SW480 (cell line): ENCODE data around the gene DHRS4L2.
A peak's percentile ranks its signal among the peaks of the same experiment; 100 is the strongest.
"Not testable (repeated sequence)": the region's sequence is repeated elsewhere in the genome, so short reads cannot be mapped to it uniquely, and the experiment has no call there.

Experiments used
- DNase-seq: peaks from one replicate; pipeline ENCODE4 v3.0.0-alpha.2; 2016; ENCODE audit warnings: low spot score

The DHRS4L2 gene

DNA sequence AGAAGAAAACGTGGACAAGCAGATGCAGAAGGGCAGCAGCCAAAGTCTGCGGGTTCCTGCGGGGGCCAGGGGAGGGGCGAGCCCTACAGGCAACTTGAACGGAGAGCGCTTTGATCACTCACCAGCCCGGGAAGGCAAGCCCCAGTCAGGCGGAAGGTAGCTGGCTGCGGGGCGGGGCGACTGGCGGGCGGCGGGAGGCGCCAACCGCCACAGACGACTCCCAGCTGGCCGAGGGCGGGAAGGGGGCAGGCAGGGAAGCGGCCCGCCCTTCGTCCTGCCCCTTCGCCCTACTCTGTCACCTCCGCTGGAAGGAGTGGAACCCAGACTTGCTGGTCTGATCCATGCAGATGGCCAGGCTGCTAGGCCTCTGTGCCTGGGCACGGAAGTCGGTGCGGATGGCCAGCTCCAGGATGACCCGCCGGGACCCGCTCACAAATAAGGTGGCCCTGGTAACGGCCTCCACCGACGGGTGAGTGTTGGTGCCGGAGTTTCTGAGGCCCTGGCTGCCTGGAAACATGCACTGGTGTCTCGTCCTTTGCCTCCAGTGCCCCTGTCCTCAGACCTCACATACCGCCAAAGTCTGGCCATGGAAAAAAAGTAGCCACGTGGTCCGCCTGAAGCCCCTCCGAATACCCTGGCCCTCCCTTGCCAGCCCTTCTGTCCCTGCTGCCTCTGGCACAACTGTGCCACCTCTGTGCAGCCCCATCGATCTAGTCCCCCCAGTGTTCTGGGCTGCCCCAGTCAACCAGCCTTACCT is at the start of gene DHRS4L2:
TSS of gene DHRS4L2 (plus strand) at position 323 of the 757 bp plus-strand sequence. CDS start at position 342, 19 bp downstream.
- DNase-seq, result peak; percentile 75

DNA sequence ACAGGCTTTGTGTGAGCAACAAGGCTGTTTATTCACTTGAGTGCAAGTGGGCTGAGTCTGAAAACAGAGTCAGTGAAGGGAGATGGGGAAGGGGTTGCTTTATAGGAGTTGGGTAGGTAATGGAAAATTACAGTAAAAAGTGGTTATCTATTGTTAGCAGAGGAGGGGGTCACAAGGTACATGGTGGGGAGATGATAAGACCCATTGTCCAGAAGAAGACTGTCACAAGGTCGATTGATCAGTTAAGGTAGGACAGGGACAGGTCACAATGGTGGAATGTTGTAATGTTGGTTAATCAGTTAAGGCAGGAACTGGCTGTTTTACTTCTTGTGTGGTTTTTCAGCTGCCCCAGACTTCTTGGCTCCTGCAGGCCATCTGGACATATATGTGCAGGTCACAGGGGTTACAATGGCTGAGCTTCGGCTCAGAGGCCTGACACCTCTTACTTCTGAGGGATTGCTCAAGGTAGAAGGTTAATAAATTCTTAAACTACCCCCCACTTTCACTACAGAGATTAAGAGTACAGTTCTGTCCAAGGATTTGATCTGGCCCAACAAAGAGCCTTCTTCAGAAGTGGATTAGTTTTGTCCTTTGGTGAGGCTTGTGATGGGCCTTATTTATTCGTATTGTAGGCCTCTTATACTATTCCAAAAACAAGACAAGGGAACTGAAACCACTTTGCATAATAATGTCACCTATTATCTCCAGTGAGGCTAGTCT is 49.0 kb upstream of the DHRS4L2 start:
- DNase-seq, result no peak

DNA sequence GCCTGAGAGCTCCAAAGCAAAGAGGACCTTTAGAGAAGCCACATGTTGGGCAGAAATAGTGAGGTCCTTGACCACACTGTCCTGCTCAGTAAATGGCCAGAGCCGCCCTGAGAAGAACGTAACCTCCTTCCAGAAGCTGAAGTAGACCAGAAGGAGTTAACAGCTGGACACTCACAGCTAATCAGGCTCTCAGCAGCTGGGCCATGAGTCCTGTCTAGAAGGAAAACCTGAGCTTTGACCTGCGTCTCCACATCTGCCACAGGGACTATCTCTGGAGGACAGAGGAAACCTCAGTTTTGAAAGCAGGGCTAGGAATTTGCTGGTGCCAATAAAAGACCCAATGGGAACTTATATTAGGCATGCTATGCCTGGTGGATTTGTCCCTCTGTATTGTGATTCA is 47.5 kb upstream of the DHRS4L2 start:
- DNase-seq, result no peak

DNA sequence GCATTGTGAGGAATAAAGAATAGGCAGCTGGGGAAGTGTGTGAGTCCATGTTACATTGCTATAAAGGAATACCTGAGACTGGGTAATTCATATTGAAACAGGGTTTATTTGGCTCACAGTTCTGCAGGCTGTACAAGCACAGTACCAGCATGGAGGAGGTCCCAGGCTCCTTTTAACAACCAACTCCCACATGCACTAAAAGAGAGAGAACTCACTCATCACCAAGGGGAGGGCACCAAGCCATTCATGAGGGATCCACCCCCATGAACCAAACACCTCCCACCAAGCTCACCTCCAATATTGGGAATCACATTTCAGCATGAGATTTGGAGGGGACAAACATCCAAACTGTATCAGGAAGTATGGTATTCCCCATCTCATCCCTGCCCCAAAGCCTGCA is 47.1 kb upstream of the DHRS4L2 start:
- DNase-seq, result no peak

DNA sequence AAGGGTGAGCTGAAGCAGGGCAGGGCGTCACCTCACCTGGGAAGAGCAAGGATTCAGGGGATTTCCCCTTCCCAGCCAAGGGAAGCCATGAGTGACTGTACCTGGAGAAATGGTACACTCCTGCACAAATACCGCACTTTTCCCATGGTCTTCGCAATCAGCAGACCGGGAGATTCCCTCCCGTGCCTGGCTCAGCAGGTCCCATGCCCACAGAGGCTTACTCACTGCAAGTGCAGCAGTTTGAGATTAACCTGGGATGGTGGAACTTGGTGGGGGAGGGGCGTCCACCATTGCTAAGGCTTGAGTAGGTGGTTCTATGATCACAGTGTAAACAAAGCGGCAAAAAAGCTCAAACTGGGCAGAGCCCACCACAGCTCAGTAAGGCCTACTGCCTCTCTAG is 46.1 kb upstream of the DHRS4L2 start:
- DNase-seq, result no peak

DNA sequence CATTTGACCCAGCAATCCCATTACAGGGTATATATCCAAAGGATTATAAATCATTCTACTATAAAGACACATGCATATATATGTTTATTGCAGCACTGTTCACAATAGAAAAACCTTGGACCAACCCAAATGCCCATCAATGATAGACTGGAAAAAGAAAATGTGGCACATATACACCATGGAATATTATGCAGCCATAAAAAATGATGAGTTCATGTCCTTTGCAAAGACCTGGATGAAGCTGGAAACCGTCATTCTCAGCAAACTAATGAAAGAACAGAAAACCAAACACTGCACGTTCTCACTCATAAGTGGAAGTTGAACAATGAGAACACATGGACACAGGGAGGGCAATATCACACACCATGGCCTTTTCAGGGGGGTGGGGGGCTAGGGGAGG is 39.7 kb upstream of the DHRS4L2 start:
- not testable (repeated sequence) for DNase-seq

DNA sequence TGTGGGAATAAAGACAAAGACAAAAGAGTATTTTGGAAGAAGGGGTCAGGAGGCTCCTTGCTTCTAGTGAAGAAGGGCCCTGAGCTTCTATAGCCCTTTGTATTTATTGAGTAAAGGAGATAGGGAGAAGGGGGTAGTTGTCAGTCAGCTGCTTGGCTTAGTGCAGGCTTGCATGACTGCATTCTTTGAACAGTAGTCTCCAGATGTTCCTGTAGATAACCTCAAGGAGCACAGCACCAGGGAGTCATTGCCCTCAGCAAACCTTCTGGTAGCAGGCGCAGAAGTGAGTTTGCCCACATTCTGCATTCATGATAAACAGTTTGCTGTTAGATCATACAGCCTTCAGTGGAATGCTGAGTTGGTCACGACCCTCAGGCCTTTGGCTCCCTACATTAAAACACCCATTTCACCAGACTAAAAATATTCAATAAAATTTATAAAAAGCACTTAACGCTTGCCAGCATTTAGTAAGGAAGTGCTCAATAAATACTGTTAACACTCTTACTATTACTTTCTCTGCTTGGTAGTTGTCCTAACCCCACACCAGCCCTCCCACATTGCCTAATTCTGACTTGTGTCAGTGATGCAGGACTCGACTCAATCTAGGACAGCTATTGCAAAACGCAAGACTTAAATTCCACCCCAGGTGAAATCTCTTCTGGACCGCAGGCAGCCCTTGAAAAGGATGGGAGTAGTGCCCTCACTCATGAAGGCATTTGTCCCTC is 38.2 kb upstream of the DHRS4L2 start:
- DNase-seq, result no peak

DNA sequence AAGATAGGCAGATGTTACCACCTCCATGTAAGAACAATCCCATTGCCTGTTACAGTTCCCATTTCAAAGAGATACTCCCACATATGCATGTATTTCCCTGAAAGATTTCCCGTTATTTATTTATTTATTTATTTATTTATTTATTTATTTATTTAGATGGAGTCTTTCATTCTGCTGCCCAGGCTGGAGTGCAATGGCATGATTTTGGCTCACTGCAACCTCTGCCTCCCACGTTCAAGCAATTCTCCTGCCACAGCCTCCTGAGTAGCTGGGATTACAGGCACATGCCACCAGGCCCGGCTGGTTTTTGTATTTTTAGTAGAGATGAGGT is 37.6 kb upstream of the DHRS4L2 start:
- not testable (repeated sequence) for DNase-seq

DNA sequence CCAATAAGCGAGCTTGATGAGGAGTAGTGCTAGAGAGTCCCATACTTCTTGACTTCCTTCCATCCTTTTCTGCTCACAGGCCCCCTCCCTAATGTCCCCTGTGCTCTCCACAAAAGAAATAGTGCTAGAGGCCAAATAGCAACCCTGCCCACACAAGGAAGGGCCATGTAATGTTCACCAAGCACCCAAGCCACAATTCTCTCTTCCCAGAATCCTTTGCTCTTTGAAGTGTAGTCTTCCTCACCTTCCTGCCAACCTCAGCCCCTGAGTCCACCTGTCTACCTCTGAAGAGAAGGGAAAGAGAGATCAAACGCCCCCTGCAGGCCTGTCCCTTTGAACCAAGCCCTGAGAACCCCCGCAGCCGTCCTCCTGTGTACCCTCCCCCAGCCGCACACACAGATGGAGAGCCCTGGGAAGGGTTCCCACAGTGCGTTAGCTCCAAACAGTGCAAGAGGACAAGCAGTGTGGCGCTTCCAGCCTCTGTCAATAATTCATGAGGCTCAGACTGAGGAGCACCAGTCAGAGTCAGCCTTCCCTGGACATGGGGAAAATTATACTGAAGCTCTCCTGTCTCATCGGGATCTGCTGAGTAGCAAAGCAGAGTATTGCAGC is 37.0 kb upstream of the DHRS4L2 start:
- DNase-seq, result no peak

DNA sequence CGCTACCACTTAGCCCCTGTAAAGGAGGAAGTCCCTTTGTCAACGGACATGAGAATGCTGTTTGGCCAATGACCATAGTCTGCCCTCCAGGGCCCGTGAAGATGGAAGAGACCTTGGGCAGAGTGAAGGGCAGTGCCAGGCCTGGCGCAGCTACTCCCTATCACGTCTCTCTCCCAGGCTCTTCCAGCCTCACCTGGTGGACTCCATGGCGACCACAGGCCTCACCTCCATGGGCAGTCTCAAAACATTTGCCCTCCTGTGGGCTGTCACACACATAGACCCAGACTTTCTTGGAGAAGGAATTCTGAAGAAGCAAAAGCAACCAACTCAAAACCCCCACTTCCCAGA is 35.6 kb upstream of the DHRS4L2 start:
- not testable (repeated sequence) for DNase-seq

DNA sequence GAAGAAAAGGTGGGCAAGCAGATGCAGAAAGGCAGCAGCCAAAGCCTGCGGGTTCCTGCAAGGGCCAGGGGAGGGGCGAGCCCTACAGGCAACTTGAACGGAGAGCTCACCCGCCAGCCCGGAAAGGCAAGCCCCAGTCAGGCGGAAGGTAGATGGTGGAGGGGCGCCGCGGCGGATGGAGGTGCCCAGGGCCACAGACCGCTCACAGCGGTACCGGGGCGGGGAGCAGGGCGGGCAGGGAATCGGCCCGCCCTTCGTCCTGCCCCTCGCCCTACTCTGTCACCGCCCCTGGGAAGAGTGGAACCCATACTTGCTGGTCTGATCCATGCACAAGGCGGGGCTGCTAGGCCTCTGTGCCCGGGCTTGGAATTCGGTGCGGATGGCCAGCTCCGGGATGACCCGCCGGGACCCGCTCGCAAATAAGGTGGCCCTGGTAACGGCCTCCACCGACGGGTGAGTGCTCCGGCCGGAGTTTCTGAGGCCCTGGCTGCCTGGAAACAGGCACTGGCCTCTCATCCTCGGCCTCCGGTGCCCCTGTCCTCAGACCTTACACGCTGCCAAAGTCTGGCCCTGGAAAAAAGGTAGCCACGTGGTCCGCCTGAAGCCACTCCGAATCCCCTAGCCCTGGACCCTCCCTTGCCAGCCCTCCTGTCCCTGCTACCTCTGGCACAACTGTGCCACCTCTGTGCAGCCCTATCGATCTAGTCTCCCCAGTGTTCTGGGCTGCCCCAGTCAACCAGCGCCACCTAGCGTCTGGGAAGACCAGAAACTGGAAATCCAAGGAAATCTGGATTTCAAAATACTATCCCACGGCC is 35.1 kb upstream of the DHRS4L2 start, which contains the start of gene DHRS4:
TSS of gene DHRS4 (plus strand) at position 307 of the 815 bp plus-strand sequence. CDS start at position 326, 19 bp downstream.
- peak; percentile 84 for DNase-seq

DNA sequence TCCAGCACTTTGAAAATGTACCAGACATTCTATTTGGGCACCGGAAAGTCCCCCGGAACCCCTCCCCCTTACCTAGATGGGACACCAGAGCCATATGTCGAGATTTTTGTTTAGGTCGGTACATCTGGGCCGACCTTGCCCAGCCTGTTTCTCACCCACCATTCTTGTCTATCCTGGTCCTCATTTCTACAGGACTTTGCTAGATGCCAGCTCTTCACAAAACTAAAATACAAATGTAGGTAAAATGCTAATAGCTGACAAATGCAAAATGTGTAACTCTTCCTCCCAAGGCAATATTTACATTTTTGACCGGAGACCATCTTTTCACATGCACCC is 34.5 kb upstream of the DHRS4L2 start:
- not testable (repeated sequence) for DNase-seq

DNA sequence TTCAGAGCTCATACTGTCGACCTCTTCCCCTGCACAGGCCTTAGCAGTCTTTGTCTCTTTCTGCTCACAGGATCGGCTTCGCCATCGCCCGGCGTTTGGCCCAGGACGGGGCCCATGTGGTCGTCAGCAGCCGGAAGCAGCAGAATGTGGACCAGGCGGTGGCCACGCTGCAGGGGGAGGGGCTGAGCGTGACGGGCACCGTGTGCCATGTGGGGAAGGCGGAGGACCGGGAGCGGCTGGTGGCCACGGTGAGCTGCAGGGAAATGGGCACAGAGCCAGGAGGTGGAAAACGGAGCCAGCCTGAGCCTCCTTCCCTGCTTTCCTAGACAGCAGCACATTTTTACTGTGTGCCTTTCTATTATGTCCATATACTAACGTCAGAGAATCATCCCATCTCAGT is 33.8 kb upstream of the DHRS4L2 start:
- not testable (repeated sequence) for DNase-seq

DNA sequence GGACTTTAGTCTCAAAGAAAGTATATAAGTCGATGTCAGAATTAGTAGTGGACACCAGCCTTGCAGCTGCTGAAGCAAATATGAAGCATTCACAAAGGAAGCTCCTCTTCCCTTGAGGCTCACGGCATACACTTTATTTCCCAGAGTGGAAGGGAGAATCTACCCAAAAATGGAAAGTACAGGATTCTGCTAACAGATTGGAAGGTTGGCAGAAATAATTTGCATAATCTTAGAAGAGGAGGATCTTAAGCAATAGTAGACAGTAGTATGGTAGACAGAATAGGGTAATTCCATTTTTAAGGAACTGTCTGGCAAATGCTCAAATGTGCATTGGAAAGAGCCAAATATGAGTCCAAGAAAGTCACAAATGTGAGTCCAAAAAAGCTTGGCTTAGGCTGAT is 32.9 kb upstream of the DHRS4L2 start:
- not testable (repeated sequence) for DNase-seq

DNA sequence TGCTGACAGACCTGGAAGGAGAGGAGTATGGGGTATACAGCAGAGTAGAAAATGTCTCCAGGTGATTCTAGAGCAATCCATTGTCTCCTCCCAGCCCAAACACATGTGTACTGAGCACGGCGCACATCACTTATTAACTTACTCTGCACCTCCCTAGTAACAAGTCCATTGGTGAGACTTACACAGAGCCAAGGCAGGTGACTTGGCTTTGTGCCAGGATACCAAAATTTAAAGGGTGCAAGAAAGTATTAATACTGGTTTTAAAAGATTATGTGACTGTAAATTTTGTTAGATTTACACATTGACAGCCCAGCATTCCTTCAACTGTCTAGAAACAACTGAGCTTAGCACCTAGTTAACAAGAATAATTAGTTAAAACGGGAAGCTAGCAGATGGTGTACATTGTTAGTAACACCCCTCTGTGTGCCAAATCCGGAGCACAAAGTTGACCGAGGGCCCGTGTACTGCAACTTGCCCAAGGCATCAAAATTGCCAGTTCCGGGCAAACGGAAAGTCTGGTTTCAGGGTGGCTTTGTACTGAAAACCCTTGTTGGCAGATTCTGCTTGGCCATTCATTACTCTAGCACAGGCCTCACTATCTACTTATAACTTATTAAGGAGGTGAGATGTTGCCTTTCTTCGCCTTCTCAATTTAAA is 30.7 kb upstream of the DHRS4L2 start:
- DNase-seq, result not testable (repeated sequence)

DNA sequence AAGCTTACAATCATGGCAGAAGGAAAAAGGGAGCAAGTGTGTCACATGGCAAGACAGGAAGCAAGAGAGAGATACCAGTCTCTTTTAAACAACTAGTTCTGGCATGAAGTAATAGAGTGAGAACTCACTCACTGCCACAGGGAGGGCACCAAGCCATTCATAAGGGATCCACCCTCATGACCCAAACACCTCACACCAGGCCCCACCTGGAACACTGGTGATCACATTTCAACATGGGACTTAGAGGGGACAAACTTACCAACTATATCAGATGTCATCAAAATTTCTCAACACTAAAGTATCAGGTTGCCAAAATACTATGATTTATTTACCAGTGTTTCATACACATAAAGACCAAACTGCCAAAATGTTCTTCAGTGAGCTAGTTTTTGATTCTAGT is 27.8 kb upstream of the DHRS4L2 start:
- DNase-seq, result not testable (repeated sequence)

DNA sequence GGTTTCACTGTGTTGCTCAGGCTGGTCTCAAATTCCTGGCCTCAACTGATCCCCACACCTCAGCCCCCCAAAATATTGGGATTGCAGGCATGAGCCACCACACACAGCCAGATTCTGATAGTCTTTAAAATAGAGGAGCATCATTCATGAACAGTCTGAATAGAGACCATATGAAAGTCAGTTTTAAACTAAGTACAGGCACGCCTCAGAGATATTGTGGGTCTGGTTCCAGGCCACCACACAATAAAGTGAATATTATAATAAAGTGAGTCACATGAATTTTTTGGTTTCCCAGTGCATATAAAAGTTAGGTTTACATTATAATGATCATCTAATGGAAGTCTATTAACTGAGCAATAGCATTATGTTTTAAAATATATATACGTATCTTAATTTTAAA is 27.0 kb upstream of the DHRS4L2 start:
- not testable (repeated sequence) for DNase-seq

DNA sequence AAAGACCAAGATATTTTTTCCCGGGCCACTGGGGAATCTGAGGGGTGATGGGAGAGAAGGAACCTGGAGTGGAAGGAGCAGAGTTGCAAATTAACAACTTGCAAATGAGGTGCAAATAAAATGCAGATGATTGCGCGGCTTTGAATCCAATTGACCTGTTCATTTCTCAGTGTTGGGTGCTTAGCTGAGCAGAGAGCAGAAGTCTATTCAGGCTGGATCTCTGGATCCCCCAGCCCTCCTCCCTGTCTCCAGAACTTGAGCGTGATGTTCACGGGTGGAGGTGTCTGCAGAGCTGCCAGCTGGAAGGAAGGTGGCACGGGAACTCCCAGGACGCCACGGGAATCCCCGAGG is 19.6 kb upstream of the DHRS4L2 start:
- DNase-seq, result not testable (repeated sequence)

DNA sequence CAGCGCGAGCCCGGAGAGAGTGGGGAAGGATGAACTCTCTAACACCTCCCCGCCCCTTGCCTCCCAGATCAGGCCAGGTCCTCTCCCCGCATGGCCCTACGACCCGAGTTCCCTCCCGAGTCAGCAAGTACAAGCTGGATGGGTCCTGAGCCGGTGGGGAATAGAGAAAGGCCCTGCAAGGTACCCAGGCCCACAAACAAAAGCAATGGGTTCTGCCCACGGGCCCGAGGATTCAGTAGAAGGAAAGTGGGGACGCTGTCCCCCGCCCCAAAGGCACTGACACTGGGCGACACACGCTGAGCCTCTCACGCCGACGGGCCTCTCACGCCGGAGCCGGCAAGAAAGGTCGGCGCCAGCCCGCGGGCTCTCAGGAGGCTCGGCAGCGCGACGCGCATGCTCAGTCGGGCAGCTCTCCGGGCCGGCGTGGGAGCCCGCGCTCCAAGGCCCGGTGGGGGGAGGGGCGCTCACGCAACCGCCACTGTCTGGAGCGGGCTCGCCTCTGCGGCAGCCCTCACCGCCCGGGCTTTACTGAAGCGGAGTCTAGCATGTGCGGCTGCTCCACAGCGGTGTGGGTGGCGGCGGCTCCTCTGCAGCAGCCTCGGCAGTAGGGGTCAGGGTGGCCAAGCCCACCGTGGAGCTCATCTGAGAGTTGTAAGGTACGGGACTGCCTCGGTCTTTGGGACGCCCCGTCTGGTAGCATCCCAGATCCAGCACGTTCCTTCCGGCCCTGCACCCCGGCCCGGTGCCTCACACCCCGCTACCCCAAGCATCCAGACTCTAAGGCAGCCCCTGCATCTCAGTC is 19.0 kb upstream of the DHRS4L2 start:
- not testable (repeated sequence) for DNase-seq

DNA sequence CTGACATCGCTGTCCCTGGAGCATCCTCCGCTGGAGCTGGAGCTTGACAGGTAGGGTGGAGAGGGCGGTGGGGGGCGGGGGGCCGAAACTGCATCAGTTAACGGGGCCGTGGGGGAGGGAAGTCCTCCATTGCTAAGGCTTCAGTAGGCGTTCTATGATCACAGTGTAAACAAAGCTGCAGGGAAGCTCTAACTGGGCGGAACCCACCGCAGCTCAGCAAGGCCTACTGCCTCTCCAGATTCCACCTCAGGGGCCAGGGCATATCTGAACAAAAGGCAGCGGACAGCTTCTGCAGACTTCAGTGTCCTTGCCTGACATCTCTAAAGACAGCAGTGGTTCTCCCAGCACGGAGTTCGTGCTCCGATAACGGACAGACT is 18.5 kb upstream of the DHRS4L2 start:
- DNase-seq, result not testable (repeated sequence)
